ENCODE results near the gene SLC2A6.

DNA sequence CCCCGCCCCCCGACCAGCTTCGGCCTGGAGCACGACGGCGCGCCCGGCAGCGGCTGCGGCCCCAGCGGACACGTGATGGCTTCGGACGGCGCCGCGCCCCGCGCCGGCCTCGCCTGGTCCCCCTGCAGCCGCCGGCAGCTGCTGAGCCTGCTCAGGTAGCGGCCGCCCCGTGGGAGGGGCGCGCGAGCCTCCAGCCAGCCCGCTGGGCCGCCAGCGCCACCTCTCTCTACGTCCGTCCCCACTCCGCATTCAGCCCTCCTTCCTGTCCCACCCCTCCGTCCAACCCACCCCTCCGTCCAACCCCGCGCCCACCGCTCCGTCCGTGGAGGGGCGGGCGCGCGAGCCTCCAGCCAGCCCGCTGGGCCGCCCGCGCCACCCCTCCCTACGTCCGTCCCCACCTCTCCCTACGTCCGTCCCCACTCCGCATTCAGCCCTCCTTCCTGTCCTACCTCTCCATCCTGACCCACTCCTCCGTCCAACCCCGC, 50.2 kb downstream of the SLC2A6 start:
- TF ChIP-seq CTCF (IDR thresholded peaks at IDR 0.05; ENCODE audit: insufficient read depth, low read length) (no peak), POLR2AphosphoS5 (IDR thresholded peaks at IDR 0.05; ENCODE audit: low read depth) (no peak)

Measured in HL-60 (cell line).